GM12801 (cell line): ENCODE results near the gene RAP1GAP2.

ENCODE experiments used
- TF ChIP-seq, protein P1 (sequence below): IDR thresholded peaks from one replicate; pipeline ENCODE4 v1.5.1; 2011; ENCODE audit warnings: control low read depth; ENCODE audit not compliant: insufficient read length; ENCODE audit errors: extremely low read depth

RAP1GAP2 gene

DNA sequence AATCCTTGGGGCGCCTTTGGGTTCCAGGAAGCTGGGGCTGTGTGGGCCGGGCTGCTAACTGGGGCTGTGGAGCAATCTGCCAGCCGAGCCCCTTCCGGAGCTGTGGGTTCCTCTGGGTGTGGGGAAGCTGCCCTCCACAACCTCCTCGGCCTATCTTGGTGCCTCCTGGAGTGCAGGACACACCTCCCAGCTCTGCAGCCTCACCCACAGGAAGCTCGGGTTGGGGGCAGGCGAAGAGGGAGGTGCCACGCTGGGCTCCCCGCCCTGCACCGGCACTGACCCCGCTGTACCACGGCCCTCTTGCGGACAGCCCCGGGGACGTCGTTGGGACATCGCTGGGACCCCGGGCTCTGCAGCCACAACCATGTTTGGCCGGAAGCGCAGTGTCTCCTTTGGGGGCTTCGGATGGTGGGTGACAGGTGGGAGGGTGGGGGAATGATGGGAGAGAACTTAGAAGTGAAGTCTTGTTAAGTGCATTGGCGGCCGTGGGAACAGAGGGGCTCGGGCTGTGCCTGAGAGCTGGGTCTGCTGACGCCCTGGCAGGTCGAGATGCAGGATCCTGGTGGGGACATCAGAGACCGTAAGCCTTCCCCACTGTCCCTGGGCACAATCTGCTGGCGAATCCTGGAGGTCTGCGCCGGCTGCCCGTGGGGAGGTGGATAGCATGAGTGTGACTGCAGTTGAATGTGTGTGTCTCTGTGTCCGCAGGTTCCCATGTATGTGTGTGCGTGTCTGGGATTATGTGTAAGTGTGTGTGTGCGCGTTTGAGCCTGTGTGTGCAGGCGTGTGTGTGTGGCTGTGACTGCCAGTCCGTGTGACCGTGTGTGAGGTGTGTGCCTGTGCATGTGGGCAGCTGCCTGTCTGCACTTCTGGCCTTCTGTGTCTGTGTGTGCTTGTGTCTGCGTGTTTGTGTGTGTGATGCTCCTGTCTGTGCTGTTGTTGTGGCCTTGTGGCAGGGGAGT, at the start of gene RAP1GAP2:
TSS of gene RAP1GAP2 (plus strand) at position 275 of the 962 bp plus-strand sequence. CDS start at position 365, 90 bp downstream.
- TF ChIP-seq, protein P1, sequence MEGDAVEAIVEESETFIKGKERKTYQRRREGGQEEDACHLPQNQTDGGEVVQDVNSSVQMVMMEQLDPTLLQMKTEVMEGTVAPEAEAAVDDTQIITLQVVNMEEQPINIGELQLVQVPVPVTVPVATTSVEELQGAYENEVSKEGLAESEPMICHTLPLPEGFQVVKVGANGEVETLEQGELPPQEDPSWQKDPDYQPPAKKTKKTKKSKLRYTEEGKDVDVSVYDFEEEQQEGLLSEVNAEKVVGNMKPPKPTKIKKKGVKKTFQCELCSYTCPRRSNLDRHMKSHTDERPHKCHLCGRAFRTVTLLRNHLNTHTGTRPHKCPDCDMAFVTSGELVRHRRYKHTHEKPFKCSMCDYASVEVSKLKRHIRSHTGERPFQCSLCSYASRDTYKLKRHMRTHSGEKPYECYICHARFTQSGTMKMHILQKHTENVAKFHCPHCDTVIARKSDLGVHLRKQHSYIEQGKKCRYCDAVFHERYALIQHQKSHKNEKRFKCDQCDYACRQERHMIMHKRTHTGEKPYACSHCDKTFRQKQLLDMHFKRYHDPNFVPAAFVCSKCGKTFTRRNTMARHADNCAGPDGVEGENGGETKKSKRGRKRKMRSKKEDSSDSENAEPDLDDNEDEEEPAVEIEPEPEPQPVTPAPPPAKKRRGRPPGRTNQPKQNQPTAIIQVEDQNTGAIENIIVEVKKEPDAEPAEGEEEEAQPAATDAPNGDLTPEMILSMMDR, result no peak

DNA sequence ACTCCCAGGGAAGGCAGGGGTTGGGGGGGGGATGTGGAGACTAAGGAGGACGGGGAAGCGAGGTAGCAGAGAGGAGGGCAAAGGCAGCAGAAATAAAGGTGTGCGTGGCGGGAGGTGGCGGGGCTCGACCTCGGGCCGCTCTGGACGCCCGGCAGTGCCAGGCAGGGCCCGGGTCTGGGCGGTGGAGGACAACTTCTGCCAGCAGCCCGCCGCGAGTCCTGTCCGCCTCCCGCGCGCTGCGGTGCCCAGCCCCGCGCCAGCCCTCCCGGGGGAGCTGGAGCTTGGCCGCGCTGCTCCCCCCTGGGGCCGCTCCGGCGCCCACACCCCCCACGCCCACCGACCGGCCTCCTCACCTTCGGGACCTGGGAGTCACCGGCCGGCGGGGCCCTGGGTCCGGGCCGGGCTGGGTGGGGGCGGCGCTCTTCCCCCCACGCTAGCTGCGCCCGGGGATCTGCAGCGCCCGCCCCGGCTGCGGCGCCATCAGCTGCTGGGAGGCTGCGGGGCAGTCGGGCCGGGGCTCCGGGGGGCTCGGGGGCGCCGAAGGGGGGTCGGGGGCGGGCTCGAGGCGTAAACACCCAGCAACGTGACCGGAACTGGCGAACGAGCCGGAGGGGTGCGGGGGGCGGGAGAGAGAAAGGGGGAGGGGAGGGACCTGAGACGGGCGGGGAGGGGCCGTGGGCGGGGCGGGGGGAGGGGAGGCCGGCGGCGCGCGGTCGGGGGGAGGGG, 47.0 kb upstream of the RAP1GAP2 start, which contains the start of gene CCDC92B:
TSS of gene CCDC92B (minus strand) at position 595 of the 726 bp plus-strand sequence. CDS start 14,507 bp downstream, outside the sequence.
- TF ChIP-seq, protein P1, result no peak

DNA sequence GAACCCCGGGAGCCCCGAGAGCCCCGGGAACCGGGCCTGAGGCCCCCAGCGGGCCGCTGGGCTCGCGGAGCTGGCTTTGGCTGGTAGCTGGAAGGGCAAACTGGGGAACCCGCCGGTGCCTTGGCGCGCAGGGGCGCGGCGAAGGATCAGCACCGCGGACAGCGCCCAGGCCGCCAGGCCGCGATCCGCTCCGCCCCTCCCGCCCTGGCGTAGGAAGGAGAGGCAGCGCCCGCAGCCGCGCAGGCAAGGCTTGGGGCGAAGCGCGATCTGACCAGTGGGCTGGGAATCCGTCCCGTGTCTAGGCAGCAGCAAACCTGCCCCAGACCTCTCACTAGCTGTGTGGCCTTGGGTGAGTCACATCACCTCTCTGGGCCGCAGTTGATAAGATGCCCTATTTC, 46.5 kb upstream of the RAP1GAP2 start:
- TF ChIP-seq, protein P1, result no peak

DNA sequence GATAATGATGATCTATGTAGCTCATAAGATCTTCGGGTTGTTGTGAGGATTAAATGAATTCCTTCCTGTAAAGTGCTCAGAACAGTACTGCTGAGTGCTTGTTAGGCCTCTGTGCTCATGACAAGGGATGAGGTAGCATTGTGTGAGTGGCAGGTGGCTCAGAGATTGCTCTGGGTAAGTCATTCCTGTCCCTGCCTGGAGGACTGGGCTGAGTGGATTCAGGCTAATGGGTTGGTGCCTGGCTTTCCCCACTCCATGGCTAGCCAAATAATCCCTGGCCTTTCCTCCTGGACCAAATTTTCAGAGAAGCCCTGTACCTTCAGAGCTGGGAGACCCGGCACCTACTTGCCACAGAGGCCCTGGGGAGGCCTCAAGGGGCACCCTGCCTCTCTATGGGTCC, 45.5 kb upstream of the RAP1GAP2 start:
- TF ChIP-seq, protein P1, result no peak

DNA sequence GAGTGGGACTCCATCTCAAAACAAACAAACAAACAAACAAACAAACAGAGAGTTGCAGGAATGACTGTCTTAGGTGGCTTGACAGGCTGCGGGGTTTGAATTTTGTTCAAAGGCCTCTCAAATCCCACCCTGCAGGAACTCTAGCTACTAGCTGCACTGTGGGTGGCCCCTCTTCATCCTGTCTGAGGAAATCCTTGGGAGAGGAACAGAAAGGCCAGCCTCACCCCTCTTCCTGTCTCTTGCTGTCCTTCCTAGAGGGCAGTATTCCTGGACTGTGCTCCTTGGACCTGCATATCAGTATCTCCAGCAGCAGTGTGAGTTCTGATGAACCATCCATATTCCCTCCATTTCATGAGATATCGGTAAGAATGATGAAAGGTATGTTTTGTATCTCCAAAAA, 44.7 kb upstream of the RAP1GAP2 start:
- TF ChIP-seq, protein P1, result no peak

DNA sequence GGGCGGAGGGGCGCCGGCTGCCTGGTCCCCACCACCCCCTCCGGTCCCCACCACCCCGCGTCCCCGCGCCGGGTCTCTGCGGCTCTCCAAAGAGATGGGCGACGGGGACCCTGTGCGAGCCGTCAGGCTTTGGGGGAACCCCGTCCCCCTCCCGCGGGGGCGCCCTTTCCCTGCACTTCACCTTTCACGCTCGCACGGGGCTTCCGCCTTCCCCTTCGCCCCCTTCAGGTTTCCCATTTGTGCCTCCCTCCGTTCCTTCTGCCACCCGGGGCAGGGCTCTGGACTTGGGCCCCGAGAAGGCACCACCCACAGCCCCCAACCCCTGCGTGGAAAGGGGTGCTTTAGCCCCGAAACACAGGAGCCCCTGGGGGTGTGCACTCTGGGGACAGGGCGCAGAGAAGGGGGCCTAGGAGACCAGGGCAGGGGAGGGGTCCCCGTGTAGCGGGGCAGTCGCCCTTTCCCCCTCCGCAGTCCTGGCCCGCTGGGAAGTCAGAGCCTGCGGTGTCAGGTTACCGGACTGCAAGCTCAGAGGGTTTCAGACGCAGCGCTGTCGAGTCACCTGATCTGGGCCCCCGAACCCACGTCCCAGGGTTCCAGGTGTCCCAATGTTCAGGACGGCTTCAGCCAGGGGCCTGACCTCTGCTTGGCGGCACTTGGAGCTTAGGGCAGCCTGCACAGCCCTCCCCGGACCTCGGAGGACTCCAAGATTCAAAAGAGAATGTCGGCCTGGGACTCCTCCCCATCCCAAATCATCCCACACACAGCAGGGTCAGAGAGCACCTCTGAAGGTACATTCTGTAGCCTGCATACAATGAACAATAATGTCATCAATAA, 40.1 kb upstream of the RAP1GAP2 start:
- TF ChIP-seq, protein P1, result no peak
